Measurements from ENCODE around the gene GPHA2. TPM values are rescaled to one million over a fixed set of nuclear protein-coding genes. Genes with fewer than 3 reads are reported as not detected.

The GPHA2 gene
- total and polyA plus RNA-seq, 2 of the 13 experiments (the other 11 are each of a cell fraction or from before 2014, with no cell fraction given), result 13.0 to 19.1 TPM

DNA sequence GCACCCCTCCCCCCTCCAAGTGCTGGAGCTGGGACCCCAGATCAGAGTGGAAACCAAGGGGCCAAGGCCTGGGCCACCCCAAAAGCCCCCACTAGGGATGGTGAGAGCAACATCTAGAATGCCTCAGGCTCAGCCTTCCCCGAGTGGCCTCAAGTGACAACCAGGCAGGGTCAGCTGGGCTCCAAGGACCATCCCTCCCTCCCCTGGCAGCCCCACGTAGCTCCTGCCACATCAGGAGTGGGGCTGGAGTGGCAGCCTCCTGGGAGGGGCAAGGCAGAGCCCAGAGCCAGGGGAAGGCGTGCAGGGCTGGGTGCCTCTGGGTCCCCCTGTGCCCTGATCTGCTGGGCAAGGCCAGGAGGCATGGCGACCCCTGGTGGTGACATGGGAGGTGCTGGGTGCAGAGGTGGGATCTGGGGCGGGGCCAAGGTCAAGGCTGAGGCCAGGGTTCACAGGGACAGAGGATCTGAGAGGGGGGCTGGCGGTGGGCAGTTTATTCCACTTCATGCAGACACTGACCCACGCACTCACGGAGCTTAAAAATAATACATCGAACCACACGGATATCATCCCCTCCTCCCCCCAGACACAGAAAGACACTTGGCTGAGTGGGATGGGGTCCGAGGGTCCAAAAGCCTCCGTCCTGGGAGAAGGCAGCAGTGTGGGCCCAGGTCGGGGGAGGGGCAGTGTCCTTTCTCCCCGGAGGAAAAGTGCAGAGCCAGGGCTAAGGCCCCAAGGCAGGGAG lies 41.5 kb downstream of the GPHA2 start (continued):
- TF ChIP-seq SKI (IDR thresholded peaks at IDR 0.05; ENCODE audit: partially characterized antibody) (peak; percentile 82), ZSCAN9 (CRISPR knock-in tag; IDR thresholded peaks at IDR 0.05; ENCODE audit: borderline replicate concordance) (peak; percentile 42; the same call in 1 of the 2 replicates), MAZ (IDR thresholded peaks at IDR 0.05; ENCODE audit: borderline replicate concordance, low read depth, low read length) (peak; percentile 58; the same call in 1 of the 2 replicates), MAZ (CRISPR knock-in tag; IDR thresholded peaks at IDR 0.05; ENCODE audit: low read depth) (peak; percentile 43; the same call in 1 of the 2 replicates), FOXC1 (CRISPR knock-in tag; IDR thresholded peaks at IDR 0.05; ENCODE audit: borderline replicate concordance) (no peak; the same call in none of the 2 replicates), MLLT10 (CRISPR knock-in tag; IDR thresholded peaks at IDR 0.05) (no peak), ZNF883 (CRISPR knock-in tag; IDR thresholded peaks at IDR 0.05; ENCODE audit: not compliant biosample characterization) (peak; percentile 14), KLF12 (CRISPR knock-in tag; IDR thresholded peaks at IDR 0.05; ENCODE audit: borderline replicate concordance) (peak; percentile 92), ZNF10 (CRISPR knock-in tag; IDR thresholded peaks at IDR 0.05; ENCODE audit: borderline replicate concordance, low read depth) (no peak), ZNF83 (CRISPR knock-in tag; IDR thresholded peaks at IDR 0.05; ENCODE audit: borderline replicate concordance) (no peak), SMAD9 (CRISPR knock-in tag; IDR thresholded peaks at IDR 0.05) (no peak), KDM4B (CRISPR knock-in tag; IDR thresholded peaks at IDR 0.05) (peak; percentile 87; the same call in 1 of the 2 replicates), ZC3H4 (CRISPR knock-in tag; IDR thresholded peaks at IDR 0.05; ENCODE audit: borderline replicate concordance) (peak; percentile 83; the same call in 1 of the 2 replicates), ARID2 (CRISPR knock-in tag; IDR thresholded peaks at IDR 0.05; ENCODE audit: borderline replicate concordance) (peak; percentile 45; the same call in 1 of the 2 replicates), HMGA1 (CRISPR knock-in tag; conservative IDR thresholded peaks at IDR 0.05) (no peak), ZNF678 (CRISPR knock-in tag; IDR thresholded peaks at IDR 0.05) (no peak)
- TF ChIP-seq, protein P1, sequence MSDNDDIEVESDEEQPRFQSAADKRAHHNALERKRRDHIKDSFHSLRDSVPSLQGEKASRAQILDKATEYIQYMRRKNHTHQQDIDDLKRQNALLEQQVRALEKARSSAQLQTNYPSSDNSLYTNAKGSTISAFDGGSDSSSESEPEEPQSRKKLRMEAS (IDR thresholded peaks at IDR 0.05), result peak; percentile 69; the same call in 1 of the 2 replicates
- TF ChIP-seq, protein P2, sequence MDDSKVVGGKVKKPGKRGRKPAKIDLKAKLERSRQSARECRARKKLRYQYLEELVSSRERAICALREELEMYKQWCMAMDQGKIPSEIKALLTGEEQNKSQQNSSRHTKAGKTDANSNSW (CRISPR knock-in tag; IDR thresholded peaks at IDR 0.05; ENCODE audit: borderline replicate concordance), result 0 out of 2 replicates have a peak, but pooled peaks have one; percentile 43
- TF ChIP-seq, protein P3, sequence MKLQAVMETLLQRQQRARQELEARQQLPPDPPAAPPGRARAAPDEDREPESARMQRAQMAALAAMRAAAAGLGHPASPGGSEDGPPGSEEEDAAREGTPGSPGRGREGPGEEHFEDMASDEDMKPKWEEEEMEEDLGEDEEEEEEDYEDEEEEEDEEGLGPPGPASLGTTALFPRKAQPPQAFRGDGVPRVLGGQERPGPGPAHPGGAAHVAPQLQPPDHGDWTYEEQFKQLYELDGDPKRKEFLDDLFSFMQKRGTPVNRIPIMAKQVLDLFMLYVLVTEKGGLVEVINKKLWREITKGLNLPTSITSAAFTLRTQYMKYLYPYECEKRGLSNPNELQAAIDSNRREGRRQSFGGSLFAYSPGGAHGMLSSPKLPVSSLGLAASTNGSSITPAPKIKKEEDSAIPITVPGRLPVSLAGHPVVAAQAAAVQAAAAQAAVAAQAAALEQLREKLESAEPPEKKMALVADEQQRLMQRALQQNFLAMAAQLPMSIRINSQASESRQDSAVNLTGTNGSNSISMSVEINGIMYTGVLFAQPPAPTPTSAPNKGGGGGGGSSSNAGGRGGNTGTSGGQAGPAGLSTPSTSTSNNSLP (IDR thresholded peaks at IDR 0.05; ENCODE audit: low read depth, low read length), result no peak
- TF ChIP-seq, protein P4, sequence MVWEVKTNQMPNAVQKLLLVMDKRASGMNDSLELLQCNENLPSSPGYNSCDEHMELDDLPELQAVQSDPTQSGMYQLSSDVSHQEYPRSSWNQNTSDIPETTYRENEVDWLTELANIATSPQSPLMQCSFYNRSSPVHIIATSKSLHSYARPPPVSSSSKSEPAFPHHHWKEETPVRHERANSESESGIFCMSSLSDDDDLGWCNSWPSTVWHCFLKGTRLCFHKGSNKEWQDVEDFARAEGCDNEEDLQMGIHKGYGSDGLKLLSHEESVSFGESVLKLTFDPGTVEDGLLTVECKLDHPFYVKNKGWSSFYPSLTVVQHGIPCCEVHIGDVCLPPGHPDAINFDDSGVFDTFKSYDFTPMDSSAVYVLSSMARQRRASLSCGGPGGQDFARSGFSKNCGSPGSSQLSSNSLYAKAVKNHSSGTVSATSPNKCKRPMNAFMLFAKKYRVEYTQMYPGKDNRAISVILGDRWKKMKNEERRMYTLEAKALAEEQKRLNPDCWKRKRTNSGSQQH (CRISPR knock-in tag; IDR thresholded peaks at IDR 0.05; ENCODE audit: low read depth), result peak; percentile 80; the same call in 1 of the 2 replicates
- TF ChIP-seq, protein P5, sequence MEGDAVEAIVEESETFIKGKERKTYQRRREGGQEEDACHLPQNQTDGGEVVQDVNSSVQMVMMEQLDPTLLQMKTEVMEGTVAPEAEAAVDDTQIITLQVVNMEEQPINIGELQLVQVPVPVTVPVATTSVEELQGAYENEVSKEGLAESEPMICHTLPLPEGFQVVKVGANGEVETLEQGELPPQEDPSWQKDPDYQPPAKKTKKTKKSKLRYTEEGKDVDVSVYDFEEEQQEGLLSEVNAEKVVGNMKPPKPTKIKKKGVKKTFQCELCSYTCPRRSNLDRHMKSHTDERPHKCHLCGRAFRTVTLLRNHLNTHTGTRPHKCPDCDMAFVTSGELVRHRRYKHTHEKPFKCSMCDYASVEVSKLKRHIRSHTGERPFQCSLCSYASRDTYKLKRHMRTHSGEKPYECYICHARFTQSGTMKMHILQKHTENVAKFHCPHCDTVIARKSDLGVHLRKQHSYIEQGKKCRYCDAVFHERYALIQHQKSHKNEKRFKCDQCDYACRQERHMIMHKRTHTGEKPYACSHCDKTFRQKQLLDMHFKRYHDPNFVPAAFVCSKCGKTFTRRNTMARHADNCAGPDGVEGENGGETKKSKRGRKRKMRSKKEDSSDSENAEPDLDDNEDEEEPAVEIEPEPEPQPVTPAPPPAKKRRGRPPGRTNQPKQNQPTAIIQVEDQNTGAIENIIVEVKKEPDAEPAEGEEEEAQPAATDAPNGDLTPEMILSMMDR (CRISPR knock-in tag; IDR thresholded peaks at IDR 0.05), result peak; percentile 99
- TF ChIP-seq, protein P6, sequence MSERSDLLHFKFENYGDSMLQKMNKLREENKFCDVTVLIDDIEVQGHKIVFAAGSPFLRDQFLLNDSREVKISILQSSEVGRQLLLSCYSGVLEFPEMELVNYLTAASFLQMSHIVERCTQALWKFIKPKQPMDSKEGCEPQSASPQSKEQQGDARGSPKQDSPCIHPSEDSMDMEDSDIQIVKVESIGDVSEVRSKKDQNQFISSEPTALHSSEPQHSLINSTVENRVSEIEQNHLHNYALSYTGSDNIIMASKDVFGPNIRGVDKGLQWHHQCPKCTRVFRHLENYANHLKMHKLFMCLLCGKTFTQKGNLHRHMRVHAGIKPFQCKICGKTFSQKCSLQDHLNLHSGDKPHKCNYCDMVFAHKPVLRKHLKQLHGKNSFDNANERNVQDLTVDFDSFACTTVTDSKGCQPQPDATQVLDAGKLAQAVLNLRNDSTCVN (CRISPR knock-in tag; IDR thresholded peaks at IDR 0.05; ENCODE audit: borderline replicate concordance), result peak; percentile 43; the same call in 1 of the 2 replicates

All from HepG2 (cell line).